GM23248 (cell line): Measurements from ENCODE around the gene GBP3. TPM values are rescaled to one million over a fixed set of nuclear protein-coding genes. Genes with fewer than 3 reads are reported as not detected.

Experiments
- DNase-seq: peaks from one replicate; pipeline ENCODE4 v3.0.0-alpha.2; 2015
- H2AFZ ChIP-seq: fragments of 200-600 bp; sonication (generic); 2 replicates; pipeline ENCODE4 v1.6.1; 2016; ENCODE audit warnings: antibody characterized with exemption
- H3F3A ChIP-seq: fragments of 200-600 bp; sonication (generic); 2 replicates; pipeline ENCODE4 v1.6.1; 2016; ENCODE audit warnings: mild to moderate bottlenecking, antibody characterized with exemption, mixed run types; ENCODE audit not compliant: insufficient read depth
- H3K27ac ChIP-seq: fragments of 200-600 bp; sonication (generic); 2 replicates; pipeline ENCODE4 v1.5.1; 2016; ENCODE audit warnings: mild to moderate bottlenecking
- H3K27me3 ChIP-seq: fragments of 200-600 bp; sonication (generic); replicated peaks from 2 replicates; pipeline ENCODE4 v1.6.1; 2016; ENCODE audit warnings: mild to moderate bottlenecking; ENCODE audit not compliant: insufficient read depth
- H3K36me3 ChIP-seq: fragments of 200-600 bp; sonication (generic); 2 replicates; pipeline ENCODE4 v1.6.1; 2016; ENCODE audit warnings: low read depth, mild to moderate bottlenecking
- H3K4me1 ChIP-seq: fragments of 200-600 bp; sonication (generic); 2 replicates; pipeline ENCODE4 v1.6.1; 2016; ENCODE audit warnings: mild to moderate bottlenecking; ENCODE audit not compliant: insufficient read depth
- H3K4me2 ChIP-seq: fragments of 200-600 bp; sonication (generic); one replicate; pipeline ENCODE4 v1.6.1; 2016; ENCODE audit warnings: mild to moderate bottlenecking; ENCODE audit not compliant: unreplicated experiment
- H3K4me3 ChIP-seq: fragments of 200-600 bp; sonication (generic); 2 replicates; pipeline ENCODE4 v1.5.1; 2016; ENCODE audit warnings: mild to moderate bottlenecking
- H3K79me2 ChIP-seq: fragments of 200-600 bp; sonication (generic); 2 replicates; pipeline ENCODE4 v1.6.1; 2016; ENCODE audit warnings: mild to moderate bottlenecking; ENCODE audit not compliant: insufficient read depth
- H3K9ac ChIP-seq: fragments of 200-600 bp; sonication (generic); 2 replicates; pipeline ENCODE4 v1.6.1; 2016; ENCODE audit warnings: mild to moderate bottlenecking
- H3K9me2 ChIP-seq: fragments of 200-600 bp; sonication (generic); 2 replicates; pipeline ENCODE4 v1.6.1; 2016; ENCODE audit warnings: mixed run types, mild to moderate bottlenecking, moderate library complexity; ENCODE audit not compliant: insufficient read depth
- H3K9me3 ChIP-seq: fragments of 200-600 bp; sonication (generic); one replicate; pipeline ENCODE4 v1.6.1; 2017; ENCODE audit warnings: low read depth
- H4K20me1 ChIP-seq: fragments of 200-600 bp; sonication (generic); 2 replicates; pipeline ENCODE4 v1.6.0; 2016; ENCODE audit not compliant: insufficient read depth
- EZH2 ChIP-seq: fragments of 200-600 bp; sonication (generic); IDR thresholded peaks from 2 replicates; pipeline ENCODE4 v1.6.1; 2018; ENCODE audit warnings: antibody characterized with exemption, mild to moderate bottlenecking; ENCODE audit not compliant: insufficient read depth, poor library complexity, severe bottlenecking
- EZH2phosphoT487 ChIP-seq: fragments of 200-600 bp; sonication (generic); IDR thresholded peaks from 2 replicates; pipeline ENCODE4 v1.6.1; 2018; ENCODE audit warnings: antibody characterized with exemption, moderate library complexity, mild to moderate bottlenecking, low read depth; ENCODE audit not compliant: insufficient read depth
- WGBS, 2 experiments: methylation state at CpG; one replicate each; pipeline ENCODE4 v1.1.6; 2015 to 2017; ENCODE audit warnings: low lambda C conversion rate in 2 of 2, low coverage in 1 of 2; ENCODE audit errors: missing lambda C conversion rate in 2 of 2; 5-methylcytosine and 5-hydroxymethylcytosine counted together
- in situ Hi-C: fragments of 300-500 bp; cut with MboI; formaldehyde crosslinking; loops from 2 replicates; pipeline ENCODE4 v1.15.0; 2020
- polyA plus RNA-seq: library from polyadenylated mRNA; unstranded; fragments of >200 nt; fragmentation: Nextera tagmentation; extraction: Ambion mirVana; gene quantifications from 2 replicates; pipeline ENCODE4 v1.2.1, GENCODE V29; 2016
- total RNA-seq: library from RNA; depleted of rRNA; stranded (reverse); fragments of >200 nt; shearing (Covaris generic); gene quantifications from 2 replicates; pipeline ENCODE4 v1.2.3, GENCODE V29; 2014

GBP3 gene
- total and polyA plus RNA-seq, 2 experiments from 2014 or later = 33.1 to 59.9 TPM

GRCh38 chr1:89065079-89065868 lies 42.6 kb upstream of the GBP3 start, which contains the start of gene GBP1:
Gene GBP1 (minus strand): TSS chr1:89065208. CDS start chr1:89063234, 1,974 bp downstream.
- Histone ChIP-seq H3K27ac (peak within 1 kb of the TSS; percentile 77), H3K4me3 (peak within 1 kb of the TSS; percentile 95), H3K9me3 (no peaks in the 10 kb centered on the region), H2AFZ (peak within 1 kb of the TSS; percentile 84), H3K36me3 (no peaks in the 10 kb centered on the region), H3K27me3 (no peaks in the 10 kb centered on the region), H3K79me2 (peaks cover 39% of the 10 kb centered on the region), H3K4me2 (peak within 1 kb of the TSS; percentile 94), H3F3A (peaks cover 23% of the 10 kb centered on the region), H3K4me1 (peaks cover 34% of the 10 kb centered on the region), H4K20me1 (no peaks in the 10 kb centered on the region), H3K9me2 (no peaks in the 10 kb centered on the region), H3K9ac (peak within 1 kb of the TSS; percentile 79)
- in situ Hi-C loops = no loop called here
- WGBS, 2 experiments = 14 to 18% methylated on average over 4 of the region's 4 CpGs
- TF ChIP-seq EZH2 (no peak), EZH2phosphoT487 (no peak)
- DNase-seq = peak; percentile 86

GRCh38 chr1:89064632-89065031 lies 42.0 kb upstream of the GBP3 start:
- Histone ChIP-seq H2AFZ (peak overlapping the region; percentile 84), H3F3A (peaks cover 23% of the 10 kb centered on the region), H3K4me1 (peaks cover 33% of the 10 kb centered on the region), H3K36me3 (no peaks in the 10 kb centered on the region), H3K4me3 (peak overlapping the region; percentile 95), H3K9me2 (no peaks in the 10 kb centered on the region), H3K79me2 (peaks cover 40% of the 10 kb centered on the region), H3K27ac (peak overlapping the region; percentile 77), H3K4me2 (peak overlapping the region; percentile 94), H3K9ac (peak overlapping the region; percentile 79), H3K27me3 (no peaks in the 10 kb centered on the region), H4K20me1 (no peaks in the 10 kb centered on the region), H3K9me3 (no peaks in the 10 kb centered on the region)
- in situ Hi-C loops = no loop called here
- peak; percentile 24 for DNase-seq
- TF ChIP-seq EZH2 (no peak), EZH2phosphoT487 (no peak)
- 0% methylated on average over 4 of the region's 4 CpGs for WGBS, 2 experiments

GRCh38 chr1:89063094-89063493 lies 40.4 kb upstream of the GBP3 start:
- in situ Hi-C loops = no loop called here
- WGBS, 2 experiments = 94 to 95% methylated on average over 3 of the region's 3 CpGs
- Histone ChIP-seq H3F3A (peaks cover 23% of the 10 kb centered on the region), H3K4me2 (peak overlapping the region; percentile 94), H3K27ac (no peak overlapping the region), H3K36me3 (peaks cover 15% of the 10 kb centered on the region), H3K9ac (peak overlapping the region; percentile 79; the same call in 1 of the 2 replicates), H3K9me2 (no peaks in the 10 kb centered on the region), H2AFZ (peak overlapping the region; percentile 84; the same call in 1 of the 2 replicates), H3K27me3 (no peaks in the 10 kb centered on the region), H4K20me1 (no peaks in the 10 kb centered on the region), H3K4me1 (peaks cover 25% of the 10 kb centered on the region), H3K79me2 (peaks cover 40% of the 10 kb centered on the region), H3K9me3 (no peaks in the 10 kb centered on the region), H3K4me3 (peak overlapping the region; percentile 95)
- DNase-seq = no peak
- no peak for TF ChIP-seq EZH2phosphoT487
- no peak for TF ChIP-seq EZH2

- Histone ChIP-seq H3K9ac (no peak overlapping the region), H3K79me2 (peaks cover 40% of the 10 kb centered on the region), H4K20me1 (no peaks in the 10 kb centered on the region), H3K4me3 (no peak overlapping the region), H3K36me3 (peaks cover 33% of the 10 kb centered on the region), H2AFZ (no peak overlapping the region), H3K27me3 (no peaks in the 10 kb centered on the region), H3K9me2 (no peaks in the 10 kb centered on the region), H3K27ac (no peak overlapping the region), H3K9me3 (no peaks in the 10 kb centered on the region), H3K4me2 (no peak overlapping the region), H3F3A (peaks cover 18% of the 10 kb centered on the region), H3K4me1 (peaks cover 20% of the 10 kb centered on the region; the same call in 1 of the 2 replicates)
- in situ Hi-C loops = no loop called here
- TF ChIP-seq EZH2phosphoT487 = no peak
- no peak for TF ChIP-seq EZH2
- no peak for DNase-seq
- 96% methylated on average over 5 of the region's 5 CpGs for WGBS, 2 experiments
These were observed 37.4 kb upstream of the GBP3 start for GRCh38 chr1:89060091-89060490.
